K562 (cell line): ENCODE results near the gene PRKCE. TPM values are rescaled to one million over a fixed set of nuclear protein-coding genes. Genes with fewer than 3 reads are reported as not detected.

Source experiments
- ATAC-seq: fragments of 200-7000 bp; cut with Tn5 transposase; 3 replicates; pipeline ENCODE4 v1.9.1; 2020; ENCODE audit warnings: moderate library complexity
- BruUV-seq: library from RNA; stranded (reverse); fragments of 400-500 nt; replicated peaks from 2 replicates; lab custom pipeline; 2021; lab: Mats Ljungman, UMichigan
- CTCF ChIA-PET: fragments of 300-600 bp; formaldehyde crosslinking; extraction: SDS; loops from one replicate; lab custom pipeline; 2021; ENCODE audit warnings: low intra/inter-chr PET ratio; lab: Yijun Ruan, JAX
- POLR2A ChIA-PET: fragments of 300-600, 350-650 bp; sonication (Branson Sonifier 250); formaldehyde crosslinking; extraction: SDS; loops from one replicate; lab custom pipeline; 2021; ENCODE audit warnings: antibody characterized with exemption, inconsistent platforms; lab: Yijun Ruan, JAX
- DNase-seq, 4 experiments: peaks; one replicate each; pipeline versions ENCODE4 v3.0.0 to v3.0.0-alpha.2; 2011 to 2018; ENCODE audit warnings: low spot score in 3 of 4, mixed read lengths in 3 of 4; ENCODE audit errors: extremely low read depth in 1 of 4
- FAIRE-seq: peaks from 2 replicates; lab custom pipeline; 2011; peaks lifted over from hg19 to GRCh38; lab: Jason Lieb, UNC
- H2AFZ ChIP-seq: 2 replicates; pipeline ENCODE4 v1.6.0; 2011; ENCODE audit warnings: low read depth, low read length, control low read depth, inconsistent platforms
- H3K27ac ChIP-seq: fragments of 200-600 bp; 3 replicates; pipeline ENCODE4 v1.8.0; 2011; ENCODE audit warnings: low read depth, mild to moderate bottlenecking, control low read depth, inconsistent platforms, low read length, moderate library complexity, mixed read lengths; ENCODE audit errors: extremely low read depth
- H3K27me3 ChIP-seq, 2 experiments: fragments of 300-600 bp in 1 of 2; 2 replicates in 1 of 2; 3 replicates in 1 of 2; pipeline versions ENCODE4 v1.6.0 to v1.8.0; 2011; ENCODE audit warnings: inconsistent platforms in 2 of 2, low read length in 2 of 2, mild to moderate bottlenecking in 1 of 2, mixed read lengths in 1 of 2, moderate library complexity in 1 of 2; ENCODE audit not compliant: control insufficient read depth in 2 of 2, insufficient read depth in 2 of 2
- H3K36me3 ChIP-seq: fragments of 300-600 bp; 3 replicates; pipeline ENCODE4 v1.8.0; 2011; ENCODE audit warnings: mild to moderate bottlenecking, low read length, inconsistent platforms; ENCODE audit not compliant: control insufficient read depth, insufficient read depth
- H3K4me1 ChIP-seq, 2 experiments: fragments of 200-600 bp in 1 of 2; replicated peaks in 1 of 2; 2 replicates in 1 of 2; 3 replicates in 1 of 2; pipeline versions ENCODE4 v1.5.1 to v1.8.0; 2011; ENCODE audit warnings: inconsistent platforms in 2 of 2, low read length in 2 of 2, mild to moderate bottlenecking in 1 of 2, mixed read lengths in 1 of 2, moderate library complexity in 1 of 2; ENCODE audit not compliant: control insufficient read depth in 2 of 2, insufficient read depth in 2 of 2
- H3K4me2 ChIP-seq: 2 replicates; pipeline ENCODE4 v1.6.1; 2011; ENCODE audit warnings: low read length, control low read depth, inconsistent platforms, mixed read lengths; ENCODE audit not compliant: insufficient read depth
- H3K4me3 ChIP-seq: fragments of 200-600 bp; sonication (generic), shearing (Covaris generic); 2 replicates; pipeline ENCODE4 v1.5.1; 2016; ENCODE audit warnings: control low read depth, inconsistent platforms
- H3K79me2 ChIP-seq: fragments of 200-600 bp; 3 replicates; pipeline ENCODE4 v1.8.0; 2011; ENCODE audit warnings: low read length, inconsistent platforms; ENCODE audit not compliant: control insufficient read depth, insufficient read depth
- H3K9ac ChIP-seq, 2 experiments: 2 replicates each; pipeline versions ENCODE4 v1.6.0 to v1.6.1; 2011; ENCODE audit warnings: low read depth in 2 of 2, low read length in 2 of 2, control low read depth in 1 of 2, inconsistent platforms in 1 of 2, mild to moderate bottlenecking in 1 of 2, mixed read lengths in 1 of 2; ENCODE audit not compliant: insufficient read depth in 1 of 2
- H3K9me1 ChIP-seq: one replicate; pipeline ENCODE4 v1.6.0; 2011; ENCODE audit warnings: inconsistent platforms, mild to moderate bottlenecking, low read length, moderate library complexity; ENCODE audit not compliant: control insufficient read depth, insufficient read depth
- H3K9me3 ChIP-seq: replicated peaks from 2 replicates; pipeline ENCODE4 v1.5.1; 2011; ENCODE audit warnings: low read depth, low read length, inconsistent platforms; ENCODE audit not compliant: control insufficient read depth, insufficient read depth
- H4K20me1 ChIP-seq: replicated peaks from 2 replicates; pipeline ENCODE4 v1.6.1; 2011; ENCODE audit warnings: low read length, inconsistent platforms, mixed read lengths; ENCODE audit not compliant: control insufficient read depth, insufficient read depth
- CBFA2T2 ChIP-seq: fragments of 450-650 bp; conservative IDR thresholded peaks from 2 replicates; pipeline ENCODE4 v1.6.1; 2017; ENCODE audit warnings: mild to moderate bottlenecking
- CBFA2T3 ChIP-seq: fragments of 450-650 bp; IDR thresholded peaks from 2 replicates; pipeline ENCODE4 v1.6.1; 2017
- EGR1 ChIP-seq: fragments of 450-650 bp; conservative IDR thresholded peaks from 2 replicates; pipeline ENCODE4 v1.6.1; 2017; ENCODE audit warnings: mild to moderate bottlenecking
- ETS2 ChIP-seq: IDR thresholded peaks from 2 replicates; pipeline ENCODE4 v1.6.1; 2016; ENCODE audit warnings: borderline replicate concordance, missing genetic modification characterization, mild to moderate bottlenecking, moderate library complexity, missing compliant biosample characterization; ENCODE audit not compliant: poor library complexity, severe bottlenecking
- FOXK1 ChIP-seq: sonication (generic); formaldehyde crosslinking; IDR thresholded peaks from 2 replicates; pipeline ENCODE4 v1.8.0; 2022; ENCODE audit warnings: missing genetic modification reagents, mild to moderate bottlenecking, borderline replicate concordance
- HDAC8 ChIP-seq: fragments of 450-650 bp; IDR thresholded peaks from 2 replicates; pipeline ENCODE4 v1.6.1; 2016; ENCODE audit warnings: mild to moderate bottlenecking, missing genetic modification characterization, moderate library complexity, missing compliant biosample characterization
- NFIC ChIP-seq: fragments of 450-650 bp; IDR thresholded peaks from 2 replicates; pipeline ENCODE4 v1.6.1; 2017; ENCODE audit warnings: mild to moderate bottlenecking, inconsistent platforms
- WGBS: fragments of 100-300 bp; shearing (Covaris generic); methylation state at CpG from one replicate; pipeline ENCODE4 v1.1.6; 2016; ENCODE audit warnings: low coverage, mixed read lengths; ENCODE audit not compliant: insufficient coverage; ENCODE audit errors: missing lambda C conversion rate; 5-methylcytosine and 5-hydroxymethylcytosine counted together
- in situ Hi-C: fragments of 300-500 bp; cut with MboI; formaldehyde crosslinking; loops from 4 replicates; pipeline ENCODE4 v1.15.0; 2018; ENCODE audit warnings: inconsistent platforms, mixed read lengths
- intact Hi-C: fragments of 100-400 bp; cut with micrococcal nuclease; formaldehyde crosslinking; loops from 2 replicates; pipeline ENCODE4 v1.14.2; 2022
- polyA plus RNA-seq, 8 experiments: library from polyadenylated mRNA; depleted of rRNA in 4 of 8; stranded (reverse) in 5 of 8; unstranded in 3 of 8; fragments of >200 nt; fragmentation: Nextera tagmentation in 2 of 8; fragmentation: Illumina TruSeq in 1 of 8; extraction: Ambion mirVana in 2 of 8; extraction: Trizol in 1 of 8; gene quantifications; 2 replicates each; pipeline versions ENCODE4 v1.2.1 to v1.2.3, GENCODE V29; 2011 to 2014; ENCODE audit warnings: inconsistent platforms in 1 of 8, missing spikeins in 1 of 8
- total RNA-seq, 7 experiments: library from RNA; depleted of rRNA in 6 of 7; stranded (reverse); fragments of >200 nt in 6 of 7; fragmentation: Illumina TruSeq in 2 of 7; extraction: Trizol in 2 of 7; gene quantifications; 2 replicates each; pipeline versions ENCODE4 v1.2.1 to v1.2.3, GENCODE V29; 2011 to 2021; ENCODE audit warnings: low replicate concordance in 1 of 7

The PRKCE gene
- total and polyA plus RNA-seq, 9 of the 15 experiments (the other 6 are each of a cell fraction or from before 2014, with no cell fraction given), result 0.06 to 1.0 (median 0.22) TPM; not detected in 1

DNA sequence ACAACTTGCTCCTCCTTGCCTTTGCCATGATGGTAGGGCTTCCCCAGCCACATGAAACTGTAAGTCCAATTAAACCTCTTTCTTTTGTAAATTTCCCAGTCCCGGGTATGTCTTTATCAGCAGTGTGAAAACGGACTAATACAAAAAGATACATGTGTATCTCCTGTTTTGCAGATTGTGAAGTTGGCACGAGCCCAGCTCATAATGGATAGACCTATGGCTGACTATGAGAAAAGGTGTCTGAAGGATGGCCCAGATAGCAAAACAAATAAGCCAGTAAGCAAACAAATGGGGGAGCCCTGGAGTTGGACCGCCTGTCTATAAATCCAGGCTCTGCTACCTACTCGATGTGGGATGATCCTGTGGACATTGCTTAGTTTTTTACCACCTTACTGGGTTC lies 15.5 kb upstream of the PRKCE start:
- Histone ChIP-seq H4K20me1 (no peaks in the 10 kb centered on the region), H2AFZ (no peak overlapping the region), H3K4me2 (no peak overlapping the region), H3K79me2 (no peaks in the 10 kb centered on the region), H3K27me3 (peaks cover 8 to 26% of the 10 kb centered on the region in 2 experiments; a peak in 3 of 5 replicates), H3K9me3 (no peaks in the 10 kb centered on the region), H3K4me1 (no peaks in the 10 kb centered on the region; a peak in 1 of 5 replicates), H3K4me3 (no peak overlapping the region), H3K9me1 (no peaks in the 10 kb centered on the region), H3K36me3 (no peaks in the 10 kb centered on the region), H3K27ac (no peak overlapping the region), H3K9ac (no peak overlapping the region)
- TF ChIP-seq CBFA2T2 (0 out of 2 replicates have a peak, but pooled peaks have one; percentile 9), CBFA2T3 (peak; percentile 35; the same call in 1 of the 2 replicates), NFIC (peak; percentile 56), EGR1 (no peak)
- DNase-seq (no peak), ATAC-seq (no peak), FAIRE-seq (no peak)
- ChIA-PET POLR2A (no interaction called here), CTCF (no interaction called here)
- 0% methylated on average over 4 of the region's 5 CpGs for WGBS
- intact Hi-C loops (no loop called here), in situ Hi-C loops (no loop called here)
- BruUV-seq, result no TSS peak

DNA sequence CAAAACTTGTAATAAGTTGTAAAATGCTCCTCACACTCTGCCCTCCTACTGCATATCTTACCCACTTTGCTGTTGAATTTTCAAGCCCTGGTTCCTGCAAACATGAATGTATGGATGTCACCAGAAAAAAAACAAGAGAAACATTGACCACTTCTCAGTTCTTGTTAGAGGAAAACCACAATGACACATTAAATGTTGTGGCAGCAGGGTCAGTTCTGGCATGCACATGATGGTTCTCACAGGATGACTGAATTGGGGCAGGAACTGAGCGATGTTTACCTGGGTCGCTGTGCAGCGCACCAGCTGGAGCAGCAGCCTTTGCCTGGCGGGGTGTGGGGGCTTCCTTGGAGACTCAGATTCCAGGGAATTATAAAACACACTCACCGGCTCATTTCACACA lies 14.0 kb upstream of the PRKCE start:
- ATAC-seq (no peak), DNase-seq (no peak), FAIRE-seq (no peak)
- intact Hi-C loops (no loop called here), in situ Hi-C loops (no loop called here)
- 2% methylated on average over 5 of the region's 5 CpGs for WGBS
- TF ChIP-seq EGR1 (no peak), FOXK1 (no peak), HDAC8 (tag) (no peak), ETS2 (tag) (no peak)
- Histone ChIP-seq H3K9me3 (no peaks in the 10 kb centered on the region), H3K36me3 (no peaks in the 10 kb centered on the region), H3K27ac (no peak overlapping the region), H2AFZ (no peak overlapping the region), H3K79me2 (no peaks in the 10 kb centered on the region), H3K27me3 (peaks cover 12 to 24% of the 10 kb centered on the region in 2 experiments; a peak in 4 of 5 replicates), H4K20me1 (no peaks in the 10 kb centered on the region), H3K4me1 (no peaks in the 10 kb centered on the region; a peak in 1 of 5 replicates), H3K4me3 (no peak overlapping the region), H3K9ac (no peak overlapping the region), H3K9me1 (no peaks in the 10 kb centered on the region), H3K4me2 (no peak overlapping the region)
- CTCF ChIA-PET, result no interaction called here
- POLR2A ChIA-PET, result interaction anchor here (1.2 kb wide), 1 partner anchor 12 kb away, joined by 4 read pairs; no protein-coding TSS in a partner anchor
- BruUV-seq, result no TSS peak
